WERI-Rb-1 (cell line): ENCODE results near the gene GOSR2.

Source experiments
- DNase-seq: peaks from one replicate; pipeline ENCODE4 v3.0.0-alpha.2; 2020
- H3K27ac ChIP-seq: fragments of 250-450 bp; sonication (Bioruptor Pico); 2 replicates; pipeline ENCODE4 v1.5.1; 2020; ENCODE audit warnings: mild to moderate bottlenecking, moderate library complexity
- H3K27me3 ChIP-seq: fragments of 250-450 bp; sonication (Bioruptor Pico); 2 replicates; pipeline ENCODE4 v1.5.1; 2021; ENCODE audit warnings: mild to moderate bottlenecking, low read depth, moderate library complexity; ENCODE audit not compliant: insufficient read depth, severe bottlenecking
- H3K36me3 ChIP-seq: fragments of 250-450 bp; sonication (Bioruptor Pico); 2 replicates; pipeline ENCODE4 v1.5.1; 2020; ENCODE audit warnings: mild to moderate bottlenecking, moderate library complexity
- H3K4me3 ChIP-seq: 2 replicates; pipeline ENCODE4 v1.5.1; 2011; ENCODE audit warnings: low read depth, mild to moderate bottlenecking, control low read depth, low read length
- H3K9me3 ChIP-seq: fragments of 250-450 bp; sonication (Bioruptor Pico); 2 replicates; pipeline ENCODE4 v1.5.1; 2021; ENCODE audit warnings: mild to moderate bottlenecking, moderate library complexity; ENCODE audit not compliant: severe bottlenecking
- CTCF ChIP-seq: IDR thresholded peaks from 2 replicates; pipeline ENCODE4 v1.5.1; 2011; ENCODE audit warnings: low read depth, mild to moderate bottlenecking, control low read depth, inconsistent platforms, low read length

The GOSR2 gene

DNA sequence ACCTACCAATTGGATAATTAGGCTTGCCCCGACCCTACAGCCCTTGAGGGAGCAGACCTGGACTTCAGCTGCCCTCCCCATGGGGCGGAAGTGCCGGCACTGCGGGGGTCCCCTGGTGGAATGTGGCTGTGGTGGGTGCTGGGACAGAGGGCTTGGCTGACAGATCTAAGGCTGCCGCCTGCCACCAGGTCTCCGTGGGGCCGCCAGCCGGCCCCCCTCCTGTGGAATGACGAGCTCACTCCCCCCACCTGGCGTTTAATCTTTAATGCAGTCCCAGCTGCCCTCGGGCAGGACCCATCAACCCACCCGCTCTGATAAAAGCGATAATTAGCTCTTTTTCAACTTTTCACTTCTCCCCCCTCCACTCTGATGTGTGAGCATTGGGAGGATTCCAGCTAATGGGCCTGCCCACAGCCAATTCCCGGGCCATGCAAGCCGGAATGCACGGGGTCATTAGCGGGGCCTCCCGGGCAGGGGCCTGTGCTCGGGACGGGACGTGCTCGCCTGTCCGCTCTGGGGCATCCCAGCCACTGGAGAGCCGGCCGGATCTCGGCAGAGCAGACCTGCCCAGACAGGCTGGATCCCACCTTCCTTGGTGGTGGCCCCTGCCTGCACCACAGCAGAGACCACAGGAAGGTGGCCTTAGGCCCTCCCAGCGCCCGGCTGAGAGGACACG lies 28.3 kb upstream of the GOSR2 start:
- Histone ChIP-seq H3K9me3 (peaks cover 7% of the 10 kb centered on the region), H3K36me3 (no peaks in the 10 kb centered on the region), H3K4me3 (no peak overlapping the region), H3K27me3 (no peaks in the 10 kb centered on the region), H3K27ac (no peak overlapping the region)
- no peak for TF ChIP-seq CTCF
- DNase-seq, result no peak

GRCh38 chr17:46895171-46895570 lies 27.8 kb upstream of the GOSR2 start:
- H3K27ac ChIP-seq, result no peak overlapping the region
- no peak for DNase-seq
- H3K4me3 ChIP-seq, result no peak overlapping the region
- TF ChIP-seq CTCF, result no peak
- H3K36me3 ChIP-seq, result no peaks in the 10 kb centered on the region
- no peaks in the 10 kb centered on the region for H3K27me3 ChIP-seq
- H3K9me3 ChIP-seq, result peaks cover 7% of the 10 kb centered on the region

DNA sequence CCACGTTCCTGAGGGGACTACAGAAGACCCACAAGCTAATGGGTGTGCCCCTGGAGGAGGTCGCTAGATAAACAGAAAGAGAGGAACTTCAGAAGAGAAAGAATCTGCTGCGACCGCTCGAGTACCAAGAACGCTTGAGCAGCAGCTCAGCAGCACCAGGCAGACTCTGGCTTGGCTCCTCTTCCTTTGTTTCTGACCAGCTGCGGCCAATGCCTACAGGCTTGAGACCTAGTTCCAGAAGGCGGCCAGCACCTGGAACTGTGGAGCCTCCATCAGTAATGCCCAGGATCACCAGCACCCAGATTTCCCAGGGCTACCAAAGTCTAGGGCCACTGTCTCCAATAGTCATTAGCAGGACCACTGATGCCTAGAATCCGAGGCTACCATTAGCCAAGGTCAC lies 26.0 kb upstream of the GOSR2 start:
- Histone ChIP-seq H3K4me3 (no peak overlapping the region), H3K27me3 (no peaks in the 10 kb centered on the region), H3K27ac (no peak overlapping the region), H3K36me3 (no peaks in the 10 kb centered on the region), H3K9me3 (peaks cover 7% of the 10 kb centered on the region)
- DNase-seq, result no peak
- TF ChIP-seq CTCF, result no peak

GRCh38 chr17:46898364-46898763 lies 24.6 kb upstream of the GOSR2 start:
- Histone ChIP-seq H3K9me3 (peaks cover 7% of the 10 kb centered on the region), H3K27me3 (no peaks in the 10 kb centered on the region), H3K27ac (no peak overlapping the region), H3K4me3 (no peak overlapping the region), H3K36me3 (no peaks in the 10 kb centered on the region)
- no peak for DNase-seq
- no peak for TF ChIP-seq CTCF

DNA sequence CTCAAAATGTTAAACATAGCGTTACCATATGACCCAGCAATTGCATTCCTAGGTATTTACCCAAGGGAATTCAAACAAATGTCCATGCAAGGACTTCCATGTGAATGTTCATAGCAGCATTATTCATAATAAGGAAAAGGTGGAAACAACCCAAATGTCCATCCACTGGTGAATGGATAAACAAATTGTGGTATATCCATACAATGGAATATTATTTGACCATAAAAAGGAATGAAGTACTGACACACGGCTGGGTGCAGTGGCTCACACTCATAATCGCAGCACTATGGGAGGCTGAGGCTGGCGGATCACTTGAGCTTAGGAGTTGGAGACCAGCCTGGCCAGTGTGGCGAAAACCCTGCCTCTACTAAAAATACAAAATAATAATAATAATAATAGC lies 24.1 kb upstream of the GOSR2 start:
- Histone ChIP-seq H3K27me3 (no peaks in the 10 kb centered on the region), H3K27ac (no peak overlapping the region), H3K9me3 (peaks cover 7% of the 10 kb centered on the region), H3K36me3 (no peaks in the 10 kb centered on the region), H3K4me3 (no peak overlapping the region)
- no peak for DNase-seq
- no peak for TF ChIP-seq CTCF

DNA sequence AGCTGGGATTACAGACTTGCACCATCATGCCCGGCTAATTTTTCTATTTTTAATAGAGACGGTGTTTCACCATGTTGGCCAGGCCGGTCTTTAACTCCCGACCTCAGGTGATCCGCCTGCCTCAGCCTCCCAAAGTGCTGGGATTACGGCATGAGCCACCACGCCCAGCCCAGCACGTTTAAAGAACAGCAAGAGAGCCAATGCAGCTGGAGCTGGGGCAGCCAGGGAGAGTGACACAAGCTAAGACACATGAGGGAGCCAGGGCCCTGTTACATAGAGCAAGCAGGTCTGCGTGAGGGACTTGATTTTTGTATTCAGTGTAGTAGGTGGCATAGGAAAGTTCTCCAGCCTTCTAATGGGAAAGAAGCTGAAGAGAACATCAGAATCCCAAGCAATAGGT lies 21.7 kb upstream of the GOSR2 start:
- Histone ChIP-seq H3K4me3 (no peak overlapping the region), H3K9me3 (peaks cover 7% of the 10 kb centered on the region), H3K36me3 (no peaks in the 10 kb centered on the region), H3K27ac (no peak overlapping the region), H3K27me3 (no peaks in the 10 kb centered on the region)
- DNase-seq, result peak; percentile 48
- no peak for TF ChIP-seq CTCF
